HG02610 (cell line): Measurements from ENCODE around the gene TMEM11.
"Not testable (repeated sequence)": the region's sequence is repeated elsewhere in the genome, so short reads cannot be mapped to it uniquely, and the experiment has no call there.

Experiments
- ATAC-seq: cut with Tn5 transposase; IDR thresholded peaks from one replicate; pipeline ENCODE4 v1.9.1; 2021; ENCODE audit warnings: mild to moderate bottlenecking, moderate library complexity; ENCODE audit not compliant: unreplicated experiment

The TMEM11 gene

GRCh38 chr17:21242780-21243515 is 29.0 kb upstream of the TMEM11 start:
- ATAC-seq = no peak

- ATAC-seq = no peak
Observed at GRCh38 chr17:21242026-21242697, 28.2 kb upstream of the TMEM11 start.

GRCh38 chr17:21241564-21241963 is 27.6 kb upstream of the TMEM11 start:
- no peak for ATAC-seq

- ATAC-seq = no peak
Observed at GRCh38 chr17:21240369-21241055, 26.6 kb upstream of the TMEM11 start.

- no peak for ATAC-seq
Observed at GRCh38 chr17:21239680-21240368, 25.9 kb upstream of the TMEM11 start.

- ATAC-seq = no peak
Observed at GRCh38 chr17:21235921-21236320, 22.0 kb upstream of the TMEM11 start.

- no peak for ATAC-seq
Observed at GRCh38 chr17:21233581-21234347, 19.8 kb upstream of the TMEM11 start.

- ATAC-seq = no peak
Observed at GRCh38 chr17:21232033-21232749, 18.2 kb upstream of the TMEM11 start.

GRCh38 chr17:21231533-21231932 is 17.6 kb upstream of the TMEM11 start:
- no peak for ATAC-seq

- ATAC-seq = no peak
Observed at GRCh38 chr17:21228845-21229244, 14.9 kb upstream of the TMEM11 start.

- no peak for ATAC-seq
Observed at GRCh38 chr17:21228111-21228510, 14.2 kb upstream of the TMEM11 start.

- not testable (repeated sequence) for ATAC-seq
Observed at GRCh38 chr17:21227277-21227676, 13.3 kb upstream of the TMEM11 start.

- no peak for ATAC-seq
Observed at GRCh38 chr17:21223086-21223485, 9.1 kb upstream of the TMEM11 start.

GRCh38 chr17:21218831-21219380 is 4.9 kb upstream of the TMEM11 start:
- no peak for ATAC-seq

GRCh38 chr17:21218101-21218500 is 4.1 kb upstream of the TMEM11 start:
- no peak for ATAC-seq

- no peak for ATAC-seq
Observed at GRCh38 chr17:21217346-21217745, 3.4 kb upstream of the TMEM11 start.

GRCh38 chr17:21215935-21216334 is 2.0 kb upstream of the TMEM11 start:
- no peak for ATAC-seq

GRCh38 chr17:21214777-21215541 is 998 bp upstream of the TMEM11 start:
- ATAC-seq = peak; percentile 8

GRCh38 chr17:21213638-21214014 is 335 bp downstream of the TMEM11 start:
- ATAC-seq = peak; percentile 12
